H1 (cell line): Measurements from ENCODE around the gene AFAP1L1. TPM values are rescaled to one million over a fixed set of nuclear protein-coding genes. Genes with fewer than 3 reads are reported as not detected.

Source experiments
- CTCF ChIA-PET: fragments of 300-600 bp; sonication (Branson Sonifier 250); formaldehyde crosslinking; loops from one replicate; lab custom pipeline; 2021; ENCODE audit not compliant: partially characterized antibody; lab: Charles Lee
- POLR2A ChIA-PET: fragments of 300-600 bp; sonication (Branson Sonifier 250); formaldehyde crosslinking; loops from one replicate; lab custom pipeline; 2021; ENCODE audit warnings: inconsistent platforms; ENCODE audit not compliant: partially characterized antibody; lab: Charles Lee
- DNase-seq, 2 experiments: peaks; one replicate each; pipeline versions ENCODE4 v3.0.0 to v3.0.0-alpha.2; 2010 to 2022; ENCODE audit warnings: low spot score in 2 of 2, low read depth in 1 of 2, mixed read lengths in 1 of 2
- FAIRE-seq: peaks from 2 replicates; lab custom pipeline; 2011; peaks lifted over from hg19 to GRCh38; lab: Jason Lieb, UNC
- H2AFZ ChIP-seq: 2 replicates; pipeline ENCODE4 v1.8.1; 2012; ENCODE audit warnings: low read length, inconsistent platforms
- H2AK5ac ChIP-seq: 2 replicates; pipeline ENCODE4 v1.6.1; 2013; ENCODE audit warnings: low read depth, low read length
- H2BK120ac ChIP-seq: replicated peaks from 2 replicates; pipeline ENCODE3; 2013; ENCODE audit warnings: low read depth, low read length, inconsistent platforms
- H2BK12ac ChIP-seq: 2 replicates; pipeline ENCODE4 v1.6.1; 2013; ENCODE audit warnings: low read depth, low read length
- H2BK15ac ChIP-seq: 2 replicates; pipeline ENCODE4 v1.6.1; 2013; ENCODE audit warnings: low read length
- H2BK20ac ChIP-seq: 2 replicates; pipeline ENCODE4 v1.6.1; 2013; ENCODE audit warnings: low read length
- H2BK5ac ChIP-seq: 2 replicates; pipeline ENCODE4 v1.6.1; 2013; ENCODE audit warnings: low read depth, low read length
- H3K14ac ChIP-seq: 2 replicates; pipeline ENCODE4 v1.6.1; 2013; ENCODE audit warnings: inconsistent platforms; ENCODE audit not compliant: insufficient read length
- H3K18ac ChIP-seq: 2 replicates; pipeline ENCODE4 v1.6.1; 2013; ENCODE audit warnings: low read length; ENCODE audit errors: extremely low read depth
- H3K23ac ChIP-seq: 2 replicates; pipeline ENCODE4 v1.6.1; 2013; ENCODE audit warnings: inconsistent platforms; ENCODE audit not compliant: insufficient read length
- H3K23me2 ChIP-seq: 2 replicates; pipeline ENCODE4 v1.6.1; 2013; ENCODE audit warnings: low read depth, low read length
- H3K27ac ChIP-seq: 2 replicates; pipeline ENCODE4 v1.6.1; 2011; ENCODE audit warnings: low read depth, low read length, inconsistent platforms
- H3K27me3 ChIP-seq, 4 experiments: replicated peaks in 1 of 4; 1 replicate in 1 of 4; 2 replicates in 3 of 4; pipeline versions ENCODE4 v1.6.1 to v1.8.1; 2011 to 2013; ENCODE audit warnings: low read length in 3 of 4, mild to moderate bottlenecking in 3 of 4, inconsistent platforms in 2 of 4, mixed read lengths in 2 of 4, moderate library complexity in 1 of 4; ENCODE audit not compliant: control insufficient read depth in 3 of 4, insufficient read depth in 3 of 4; ENCODE audit errors: extremely low read depth in 1 of 4
- H3K36me3 ChIP-seq, 4 experiments: 2 replicates each; pipeline versions ENCODE4 v1.6.1 to v1.8.1; 2011 to 2013; ENCODE audit warnings: mild to moderate bottlenecking in 4 of 4, low read length in 3 of 4, moderate library complexity in 2 of 4, control low read depth in 1 of 4, inconsistent platforms in 1 of 4; ENCODE audit not compliant: insufficient read depth in 4 of 4, control insufficient read depth in 2 of 4
- H3K4ac ChIP-seq: replicated peaks from 2 replicates; pipeline ENCODE3; 2013; ENCODE audit warnings: low read length, low read depth, mixed read lengths, inconsistent platforms; ENCODE audit not compliant: insufficient read length
- H3K4me1 ChIP-seq, 4 experiments: replicated peaks in 1 of 4; 1 replicate in 1 of 4; 2 replicates in 3 of 4; pipeline versions ENCODE4 v1.6.1 to v1.8.1; 2011 to 2013; ENCODE audit warnings: low read length in 3 of 4, inconsistent platforms in 2 of 4, mixed read lengths in 1 of 4; ENCODE audit not compliant: insufficient read depth in 4 of 4, control insufficient read depth in 3 of 4
- H3K4me2 ChIP-seq, 2 experiments: 2 replicates each; pipeline versions ENCODE4 v1.6.1 to v1.8.1; 2011 to 2013; ENCODE audit warnings: low read depth in 2 of 2, low read length in 2 of 2, control low read depth in 1 of 2, inconsistent platforms in 1 of 2, mild to moderate bottlenecking in 1 of 2; ENCODE audit not compliant: insufficient read depth in 1 of 2
- H3K4me3 ChIP-seq, 4 experiments: fragments of 200-600, 300-600 bp in 1 of 4; sonication (generic), shearing (Covaris generic), sonication (Bioruptor Twin) in 1 of 4; 2 replicates each; pipeline versions ENCODE4 v1.5.1 to v1.8.1; 2011 to 2016; ENCODE audit warnings: low read length in 4 of 4, low read depth in 3 of 4, control low read depth in 2 of 4, inconsistent platforms in 2 of 4, mild to moderate bottlenecking in 2 of 4, mixed read lengths in 1 of 4, moderate library complexity in 1 of 4; ENCODE audit not compliant: insufficient read depth in 2 of 4; ENCODE audit errors: extremely low read depth in 1 of 4
- H3K56ac ChIP-seq: replicated peaks from 2 replicates; pipeline ENCODE3; 2013; ENCODE audit warnings: low read depth, mild to moderate bottlenecking, mixed read lengths, low read length, inconsistent platforms; ENCODE audit not compliant: insufficient read length
- H3K79me1 ChIP-seq: 2 replicates; pipeline ENCODE4 v1.6.1; 2013; ENCODE audit warnings: low read depth, low read length, control low read depth
- H3K79me2 ChIP-seq, 2 experiments: 2 replicates each; pipeline versions ENCODE4 v1.6.1 to v1.8.1; 2012 to 2013; ENCODE audit warnings: low read length in 2 of 2, mild to moderate bottlenecking in 2 of 2, inconsistent platforms in 1 of 2; ENCODE audit not compliant: insufficient read depth in 2 of 2, control insufficient read depth in 1 of 2
- H3K9ac ChIP-seq, 4 experiments: replicated peaks in 1 of 4; 1 replicate in 1 of 4; 2 replicates in 3 of 4; pipeline versions ENCODE4 v1.6.1 to v1.8.1; 2011 to 2013; ENCODE audit warnings: low read depth in 3 of 4, low read length in 3 of 4, control low read depth in 2 of 4, mild to moderate bottlenecking in 2 of 4, moderate library complexity in 2 of 4, inconsistent platforms in 1 of 4; ENCODE audit errors: extremely low read depth in 1 of 4
- H3K9me3 ChIP-seq, 2 experiments: 2 replicates each; pipeline versions ENCODE4 v1.6.1 to v1.8.1; 2012 to 2013; ENCODE audit warnings: mild to moderate bottlenecking in 2 of 2, moderate library complexity in 2 of 2, control low read depth in 1 of 2, inconsistent platforms in 1 of 2, low read depth in 1 of 2, low read length in 1 of 2, mixed read lengths in 1 of 2; ENCODE audit not compliant: insufficient read depth in 2 of 2
- H4K20me1 ChIP-seq, 2 experiments: replicated peaks in 1 of 2; 2 replicates each; pipeline versions ENCODE3 to v1.8.1; 2011 to 2013; ENCODE audit warnings: inconsistent platforms in 2 of 2, low read length in 2 of 2, mild to moderate bottlenecking in 1 of 2; ENCODE audit not compliant: insufficient read depth in 2 of 2, control insufficient read depth in 1 of 2
- H4K5ac ChIP-seq: 2 replicates; pipeline ENCODE4 v1.6.1; 2013; ENCODE audit warnings: low read length, low read depth, mixed read lengths, inconsistent platforms; ENCODE audit not compliant: insufficient read length
- H4K8ac ChIP-seq: 2 replicates; pipeline ENCODE4 v1.8.0; 2013; ENCODE audit warnings: mild to moderate bottlenecking, moderate library complexity, low read length, inconsistent platforms; ENCODE audit not compliant: insufficient read depth; ENCODE audit errors: extremely low read depth
- H4K91ac ChIP-seq: replicated peaks from 2 replicates; pipeline ENCODE3; 2013; ENCODE audit warnings: low read length, mixed read lengths, inconsistent platforms; ENCODE audit not compliant: insufficient read length
- ASH2L ChIP-seq: fragments of 200-600, 300-600 bp; sonication (generic); IDR thresholded peaks from one replicate; pipeline ENCODE4 v1.7.1; 2017; ENCODE audit warnings: low read length
- BCL11A ChIP-seq, 2 experiments: IDR thresholded peaks; one replicate each; pipeline ENCODE4 v1.6.1; 2011; ENCODE audit warnings: low read depth in 2 of 2, low read length in 2 of 2, mild to moderate bottlenecking in 2 of 2
- CEBPB ChIP-seq: IDR thresholded peaks from 2 replicates; pipeline ENCODE4 v1.6.1; 2012; ENCODE audit warnings: low read depth, low read length
- EP300 ChIP-seq, 2 experiments: IDR thresholded peaks; 1 replicate in 1 of 2; 2 replicates in 1 of 2; pipeline ENCODE4 v1.6.1; 2011 to 2012; ENCODE audit warnings: low read depth in 2 of 2, low read length in 2 of 2, mild to moderate bottlenecking in 2 of 2, borderline replicate concordance in 1 of 2, inconsistent platforms in 1 of 2, moderate library complexity in 1 of 2
- GABPA ChIP-seq: IDR thresholded peaks from 2 replicates; pipeline ENCODE4 v1.6.1; 2011; ENCODE audit warnings: mild to moderate bottlenecking, low read length, moderate library complexity, borderline replicate concordance; ENCODE audit not compliant: insufficient read depth
- PHF8 ChIP-seq: fragments of 200-600 bp; sonication (generic); conservative IDR thresholded peaks from 2 replicates; pipeline ENCODE4 v1.7.1; 2012; ENCODE audit warnings: low read depth, mild to moderate bottlenecking, inconsistent platforms, low read length, moderate library complexity
- RXRA ChIP-seq: IDR thresholded peaks from 2 replicates; pipeline ENCODE4 v1.6.1; 2011; ENCODE audit warnings: low read depth, mild to moderate bottlenecking, low read length, moderate library complexity; ENCODE audit not compliant: insufficient read depth
- WGBS, 2 experiments: shearing (Covaris generic) in 1 of 2; methylation state at CpG; one replicate each; pipeline versions ENCODE4 v1.1.6 to v1.1.7; 2013 to 2015; ENCODE audit warnings: low lambda C conversion rate in 2 of 2, mixed read lengths in 2 of 2, inconsistent platforms in 1 of 2, low coverage in 1 of 2, missing lambda C conversion rate in 1 of 2; ENCODE audit not compliant: insufficient replicate concordance in 2 of 2, insufficient coverage in 1 of 2, insufficient read length in 1 of 2; ENCODE audit errors: extremely low coverage in 1 of 2, missing lambda C conversion rate in 1 of 2; 5-methylcytosine and 5-hydroxymethylcytosine counted together
- polyA plus RNA-seq, 7 experiments: library from polyadenylated mRNA; depleted of rRNA in 3 of 7; stranded (reverse) in 5 of 7; unstranded in 2 of 7; fragments of >200 nt in 5 of 7; fragments of 200-250 nt in 2 of 7; gene quantifications; 1 replicate in 5 of 7; 2 replicates in 1 of 7; 4 replicates in 1 of 7; pipeline versions ENCODE4 v1.2.1 to v1.2.3, GENCODE V29; 2011 to 2013; ENCODE audit warnings: missing spikeins in 2 of 7, mixed read lengths in 2 of 7
- total RNA-seq: library from RNA; stranded (reverse); fragmentation: NEBNext Ultra II Directional; extraction: Animal tissue kit (Norgen Biotek cat#: 25700); gene quantifications from 2 replicates; pipeline ENCODE4 v1.2.1, GENCODE V29; 2021
- TF ChIP-seq, protein P1 (sequence below): IDR thresholded peaks from 2 replicates; pipeline ENCODE4 v1.6.1; 2012; ENCODE audit warnings: low read length, inconsistent platforms
- TF ChIP-seq, protein P2 (sequence below): IDR thresholded peaks from 2 replicates; pipeline ENCODE4 v1.6.1; 2012; ENCODE audit warnings: inconsistent platforms

Gene AFAP1L1
- total and polyA plus RNA-seq, 2 of the 8 experiments (the other 6 are each of a cell fraction or from before 2014, with no cell fraction given) = 0.79 to 4.7 TPM

DNA sequence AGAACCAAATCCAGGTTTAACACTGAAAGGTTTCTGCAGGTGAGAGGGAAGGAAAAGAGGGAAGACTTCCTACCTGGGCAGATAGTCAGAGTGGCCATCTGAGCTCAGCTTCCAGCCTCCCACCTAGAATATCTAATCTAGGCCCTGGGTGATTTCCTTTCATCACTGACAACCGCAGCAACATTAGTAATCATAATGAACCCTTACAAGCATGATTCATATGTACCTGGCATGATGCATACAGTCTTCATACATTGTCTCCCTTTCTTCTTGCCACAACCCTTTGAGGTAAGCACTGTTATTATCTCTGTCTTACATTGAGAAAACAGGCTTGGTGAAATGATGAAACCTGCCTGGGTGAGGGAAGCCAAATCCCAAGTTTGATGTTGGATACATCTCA, 13.5 kb downstream of the AFAP1L1 start:
- POLR2A ChIA-PET = interaction anchor here (0.8 to 1.5 kb wide), 2 partner anchors 9 to 87 kb away, joined by 3 read pairs; no protein-coding TSS in a partner anchor

More for the DNA sequence above, 13.5 kb downstream of the AFAP1L1 start:
- Histone ChIP-seq H3K18ac (no peak overlapping the region), H2AK5ac (no peak overlapping the region), H3K27ac (no peak overlapping the region), H4K5ac (no peak overlapping the region), H2AFZ (no peak overlapping the region), H3K27me3 (no peaks in the 10 kb centered on the region; a peak in 1 of 7 replicates), H3K9ac (no peak overlapping the region), H3K4me2 (no peak overlapping the region), H2BK15ac (no peak overlapping the region), H4K20me1 (no peaks in the 10 kb centered on the region), H2BK120ac (no peak overlapping the region), H4K91ac (no peak overlapping the region)
- DNase-seq = no peak
- no peak for FAIRE-seq
- TF ChIP-seq CEBPB (no peak), GABPA (no peak), PHF8 (no peak), ASH2L (no peak), RXRA (no peak), BCL11A (IDR thresholded peaks at IDR 0.05; ENCODE audit: low read depth in 2 of 2, low read length in 2 of 2) (no peak), EP300 (IDR thresholded peaks at IDR 0.05; ENCODE audit: borderline replicate concordance in 1 of 2, low read depth in 2 of 2, low read length in 2 of 2) (no peak)
- TF ChIP-seq, protein P1, sequence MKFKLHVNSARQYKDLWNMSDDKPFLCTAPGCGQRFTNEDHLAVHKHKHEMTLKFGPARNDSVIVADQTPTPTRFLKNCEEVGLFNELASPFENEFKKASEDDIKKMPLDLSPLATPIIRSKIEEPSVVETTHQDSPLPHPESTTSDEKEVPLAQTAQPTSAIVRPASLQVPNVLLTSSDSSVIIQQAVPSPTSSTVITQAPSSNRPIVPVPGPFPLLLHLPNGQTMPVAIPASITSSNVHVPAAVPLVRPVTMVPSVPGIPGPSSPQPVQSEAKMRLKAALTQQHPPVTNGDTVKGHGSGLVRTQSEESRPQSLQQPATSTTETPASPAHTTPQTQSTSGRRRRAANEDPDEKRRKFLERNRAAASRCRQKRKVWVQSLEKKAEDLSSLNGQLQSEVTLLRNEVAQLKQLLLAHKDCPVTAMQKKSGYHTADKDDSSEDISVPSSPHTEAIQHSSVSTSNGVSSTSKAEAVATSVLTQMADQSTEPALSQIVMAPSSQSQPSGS = no peak
- TF ChIP-seq, protein P2, sequence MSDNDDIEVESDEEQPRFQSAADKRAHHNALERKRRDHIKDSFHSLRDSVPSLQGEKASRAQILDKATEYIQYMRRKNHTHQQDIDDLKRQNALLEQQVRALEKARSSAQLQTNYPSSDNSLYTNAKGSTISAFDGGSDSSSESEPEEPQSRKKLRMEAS = no peak
- TF ChIP-seq, all 59 proteins: peak for 0
- Histone ChIP-seq H3K79me1 (no peaks in the 10 kb centered on the region), H3K79me2 (no peaks in the 10 kb centered on the region), H3K4ac (no peak overlapping the region), H2BK5ac (no peak overlapping the region), H3K14ac (no peak overlapping the region), H3K4me3 (no peak overlapping the region), H2BK12ac (no peak overlapping the region), H3K36me3 (no peaks in the 10 kb centered on the region), H3K56ac (no peak overlapping the region), H3K23ac (no peak overlapping the region), H4K8ac (no peak overlapping the region), H3K9me3 (no peaks in the 10 kb centered on the region), H3K4me1 (no peaks in the 10 kb centered on the region), H2BK20ac (no peak overlapping the region), H3K23me2 (no peaks in the 10 kb centered on the region)
- CTCF ChIA-PET = interaction anchor here (2.5 kb wide), 1 partner anchor 9 kb away, joined by 7 read pairs; no protein-coding TSS in a partner anchor
- 72% methylated on average over 1 of the region's 1 CpG; no CpG with 5 or more reads in 1 of the 2 experiments for WGBS, 2 experiments
